ENCODE measurements around the gene RPS18. TPM values are rescaled to one million over a fixed set of nuclear protein-coding genes. Genes with fewer than 3 reads are reported as not detected.

The RPS18 gene
- total and polyA plus RNA-seq, 9 donors = 4,177 to 11,953 (median 5,981) TPM

DNA sequence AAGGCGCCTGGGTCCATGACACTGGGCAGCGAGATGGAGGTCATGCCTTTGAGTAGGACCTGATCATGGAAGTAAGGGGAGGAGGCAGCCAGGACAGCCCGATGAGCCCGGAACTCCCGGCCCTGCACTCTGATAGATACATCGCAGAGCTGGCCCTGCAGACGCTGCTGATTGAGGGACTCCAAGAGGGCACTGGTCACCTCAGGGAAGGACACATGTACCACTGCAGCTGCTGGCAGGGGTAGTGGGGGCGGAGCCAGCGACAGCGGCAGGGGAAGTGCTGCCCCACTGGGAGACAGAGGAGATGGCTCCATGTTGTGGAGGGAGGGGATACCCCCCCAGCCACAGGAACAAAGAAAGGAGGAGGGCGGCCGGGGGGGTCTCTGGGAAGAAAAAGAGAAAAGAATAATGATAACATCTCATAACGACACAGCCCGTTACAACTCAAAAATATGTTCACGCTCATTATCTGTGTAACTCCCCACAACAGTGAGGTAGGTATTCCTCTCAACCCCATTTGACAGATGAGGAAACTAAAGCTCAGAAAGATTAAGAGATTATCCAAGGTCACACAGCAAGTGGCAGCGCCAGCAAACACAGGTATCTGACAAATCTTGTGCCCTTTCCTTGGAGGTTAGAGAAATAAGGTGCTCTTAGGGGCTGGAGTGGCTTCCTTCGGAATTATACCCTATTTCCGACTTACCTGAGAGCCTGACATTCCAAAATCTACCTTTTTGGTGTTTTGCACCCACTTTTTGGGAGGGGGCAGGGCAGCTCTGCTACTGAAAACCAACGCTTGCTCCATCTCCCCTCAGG lies 44.9 kb downstream of the RPS18 start:
- peak; percentile 31 to 67 (median 60) for DNase-seq
- 65 to 73% (median 66%) methylated on average over 19 of the region's 19 CpGs for WGBS, 3 donors
- Histone ChIP-seq H3K27ac (peak overlapping the region; percentile 81 to 83), H3K9me3 (no peaks in the 10 kb centered on the region), H3K4me3 (peak overlapping the region; percentile 49), H3K4me1 (ENCODE audit: insufficient read depth) (peaks cover 12% of the 10 kb centered on the region), H3K27me3 (no peaks in the 10 kb centered on the region), H3K36me3 (no peaks in the 10 kb centered on the region)
- TF ChIP-seq POLR2A (IDR thresholded peaks at IDR 0.05) (no peak), EP300 (IDR thresholded peaks at IDR 0.05) (no peak)
- TF ChIP-seq, protein P1, sequence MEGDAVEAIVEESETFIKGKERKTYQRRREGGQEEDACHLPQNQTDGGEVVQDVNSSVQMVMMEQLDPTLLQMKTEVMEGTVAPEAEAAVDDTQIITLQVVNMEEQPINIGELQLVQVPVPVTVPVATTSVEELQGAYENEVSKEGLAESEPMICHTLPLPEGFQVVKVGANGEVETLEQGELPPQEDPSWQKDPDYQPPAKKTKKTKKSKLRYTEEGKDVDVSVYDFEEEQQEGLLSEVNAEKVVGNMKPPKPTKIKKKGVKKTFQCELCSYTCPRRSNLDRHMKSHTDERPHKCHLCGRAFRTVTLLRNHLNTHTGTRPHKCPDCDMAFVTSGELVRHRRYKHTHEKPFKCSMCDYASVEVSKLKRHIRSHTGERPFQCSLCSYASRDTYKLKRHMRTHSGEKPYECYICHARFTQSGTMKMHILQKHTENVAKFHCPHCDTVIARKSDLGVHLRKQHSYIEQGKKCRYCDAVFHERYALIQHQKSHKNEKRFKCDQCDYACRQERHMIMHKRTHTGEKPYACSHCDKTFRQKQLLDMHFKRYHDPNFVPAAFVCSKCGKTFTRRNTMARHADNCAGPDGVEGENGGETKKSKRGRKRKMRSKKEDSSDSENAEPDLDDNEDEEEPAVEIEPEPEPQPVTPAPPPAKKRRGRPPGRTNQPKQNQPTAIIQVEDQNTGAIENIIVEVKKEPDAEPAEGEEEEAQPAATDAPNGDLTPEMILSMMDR (IDR thresholded peaks at IDR 0.05) = no peak
- intact Hi-C loops (cut with DNase I) = loop anchor here in 2 of 4 donors (5.0 to 10.0 kb wide), 3 partner anchors 45 to 108 kb away; partner anchors contain the start of genes CUTA (in 1 of the 2), PHF1 (in 1 of the 2), RPS18 (in 1 of the 2) and SYNGAP1 (in 1 of the 2)

DNA sequence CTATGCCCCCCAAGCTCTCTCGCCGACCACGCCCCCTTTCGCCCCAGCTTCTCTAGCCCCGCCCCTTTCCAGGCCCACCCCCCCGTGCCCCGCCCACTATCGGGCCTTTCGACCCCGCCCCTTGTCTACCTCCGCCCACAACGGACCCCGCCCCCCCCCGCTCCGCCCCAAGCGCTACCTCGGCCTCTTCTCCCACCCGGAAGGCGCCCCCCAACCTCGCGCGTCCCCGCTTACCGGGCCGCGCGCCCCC lies 45.5 kb downstream of the RPS18 start:
- Histone ChIP-seq H3K4me1 (ENCODE audit: insufficient read depth) (peaks cover 14% of the 10 kb centered on the region), H3K9me3 (no peaks in the 10 kb centered on the region), H3K27me3 (no peaks in the 10 kb centered on the region), H3K4me3 (peak overlapping the region; percentile 49), H3K27ac (peak overlapping the region; percentile 81 to 83), H3K36me3 (no peaks in the 10 kb centered on the region)
- WGBS, 3 donors = 0 to 2% (median 1%) methylated on average over 17 to 27 of the region's 27 CpGs
- intact Hi-C loops (cut with DNase I) = loop anchor here in 2 of 4 donors (5.0 to 10.0 kb wide), 3 partner anchors 45 to 107 kb away; partner anchors contain the start of genes CUTA (in 1 of the 2), PHF1 (in 1 of the 2), RPS18 (in 1 of the 2) and SYNGAP1 (in 1 of the 2)
- DNase-seq = peak in 1 of 5 donors; percentile 86
- TF ChIP-seq, protein P1 (IDR thresholded peaks at IDR 0.05) = no peak
- TF ChIP-seq POLR2A (IDR thresholded peaks at IDR 0.05) (no peak), EP300 (IDR thresholded peaks at IDR 0.05) (no peak)

DNA sequence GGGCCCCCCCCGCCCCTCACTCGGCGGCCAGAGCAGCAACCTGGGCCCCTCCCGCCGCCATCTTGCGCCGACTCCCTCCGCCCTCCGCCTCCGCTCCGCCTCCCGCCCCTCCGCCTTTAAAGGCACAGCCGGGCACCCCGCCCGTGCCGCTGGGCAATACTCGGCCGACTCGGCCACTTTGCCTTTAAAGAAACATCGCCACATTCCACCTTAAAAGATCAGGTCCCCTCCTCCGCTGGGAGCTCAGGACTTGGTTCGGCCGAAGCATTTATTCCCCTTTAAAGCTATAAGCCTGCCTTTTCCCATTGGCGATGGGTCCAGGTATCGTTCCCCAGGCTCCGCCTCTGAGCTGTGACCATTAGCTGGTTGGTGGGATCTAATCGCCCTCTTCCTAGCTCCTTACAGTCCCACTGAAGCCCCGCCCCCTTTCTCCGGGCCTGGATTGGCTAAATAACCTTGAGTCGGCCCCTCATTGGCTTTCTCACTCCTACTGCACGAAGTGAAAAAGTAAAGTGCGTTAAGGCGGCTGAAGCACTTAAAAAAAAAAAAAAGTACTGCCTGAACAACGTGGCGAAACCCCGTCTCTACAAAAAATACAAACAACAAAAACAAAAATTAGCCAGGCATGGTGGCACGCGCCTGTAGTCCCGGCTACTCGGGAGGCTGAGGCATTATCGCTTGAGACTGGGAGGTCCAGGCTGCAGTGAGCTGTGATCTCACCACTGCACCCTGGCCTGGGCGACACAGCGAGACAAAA lies 46.0 kb downstream of the RPS18 start, which contains the start of gene ZBTB22:
ZBTB22 (minus strand) TSS at position 76 of the 757 bp plus-strand sequence. CDS start 828 bp downstream, outside the sequence.
- Histone ChIP-seq H3K36me3 (no peaks in the 10 kb centered on the region), H3K9me3 (no peaks in the 10 kb centered on the region), H3K27ac (peak within 1 kb of the TSS; percentile 81 to 83), H3K4me1 (ENCODE audit: insufficient read depth) (peaks cover 14% of the 10 kb centered on the region), H3K4me3 (peak within 1 kb of the TSS; percentile 49), H3K27me3 (no peaks in the 10 kb centered on the region)
- 0 to 1% (median 1%) methylated on average over 31 to 44 of the region's 44 CpGs for WGBS, 3 donors
- intact Hi-C loops (cut with DNase I) = loop anchor here in 2 of 4 donors (5.0 to 10.0 kb wide), 3 partner anchors 46 to 107 kb away; partner anchors contain the start of genes CUTA (in 1 of the 2), PHF1 (in 1 of the 2), RPS18 (in 1 of the 2) and SYNGAP1 (in 1 of the 2)
- TF ChIP-seq, protein P1 (IDR thresholded peaks at IDR 0.05) = no peak
- no peak for TF ChIP-seq POLR2A (IDR thresholded peaks at IDR 0.05)
- no peak for TF ChIP-seq EP300 (IDR thresholded peaks at IDR 0.05)
- DNase-seq = peak; percentile 97 to 100 (median 99)

DNA sequence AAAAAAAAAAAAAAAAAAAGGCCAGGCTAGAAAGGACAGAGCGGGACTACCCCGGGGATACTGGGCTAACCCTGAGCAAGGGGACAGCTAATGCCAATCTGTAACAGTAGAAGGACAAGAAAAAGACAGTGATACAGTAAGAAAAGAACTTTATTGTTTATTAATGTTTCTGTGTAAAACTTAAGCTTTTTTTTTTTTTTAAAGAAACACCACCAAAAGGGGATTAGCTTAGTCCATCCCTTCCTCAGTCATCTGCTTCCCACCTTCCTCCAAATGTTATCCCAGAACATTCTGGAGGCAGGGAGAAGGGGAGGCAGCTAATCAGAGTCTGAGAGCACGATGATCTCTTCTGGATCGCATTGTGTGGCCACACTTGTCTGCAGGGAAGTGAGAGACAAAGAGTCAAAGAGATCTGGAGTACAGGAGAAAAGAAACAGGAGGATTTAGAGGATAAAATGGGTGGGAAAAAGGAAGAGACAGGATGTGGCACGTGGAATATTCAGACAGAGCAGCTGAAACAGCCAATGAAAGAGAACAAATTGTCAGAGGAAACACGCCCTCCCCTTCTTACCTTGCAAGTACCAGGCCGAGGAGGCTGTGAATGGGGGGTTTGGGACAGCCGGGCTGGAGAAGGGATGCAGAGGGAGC lies 46.7 kb downstream of the RPS18 start:
- Histone ChIP-seq H3K4me1 (ENCODE audit: insufficient read depth) (peaks cover 14% of the 10 kb centered on the region), H3K36me3 (no peaks in the 10 kb centered on the region), H3K9me3 (no peaks in the 10 kb centered on the region), H3K4me3 (peak overlapping the region; percentile 49), H3K27me3 (no peaks in the 10 kb centered on the region), H3K27ac (peak overlapping the region in 1 of 2 donors; percentile 23)
- TF ChIP-seq, protein P1 (IDR thresholded peaks at IDR 0.05) = no peak
- TF ChIP-seq POLR2A (IDR thresholded peaks at IDR 0.05) (no peak), EP300 (IDR thresholded peaks at IDR 0.05) (no peak)
- WGBS, 3 donors = 51 to 62% (median 56%) methylated on average over 8 of the region's 8 CpGs
- DNase-seq = peak in 2 of 5 donors; percentile 40 to 42
- intact Hi-C loops (cut with DNase I) = loop anchor here in 2 of 4 donors (5.0 to 10.0 kb wide), 3 partner anchors 46 to 106 kb away; partner anchors contain the start of genes CUTA (in 1 of the 2), PHF1 (in 1 of the 2), RPS18 (in 1 of the 2) and SYNGAP1 (in 1 of the 2)

Data from ovary (tissue), 9 donors.